ENCODE measurements around the gene SHD. TPM values are rescaled to one million over a fixed set of nuclear protein-coding genes. Genes with fewer than 3 reads are reported as not detected.

The SHD gene
- total RNA-seq, 2 experiments from 2014 or later: not detected

DNA sequence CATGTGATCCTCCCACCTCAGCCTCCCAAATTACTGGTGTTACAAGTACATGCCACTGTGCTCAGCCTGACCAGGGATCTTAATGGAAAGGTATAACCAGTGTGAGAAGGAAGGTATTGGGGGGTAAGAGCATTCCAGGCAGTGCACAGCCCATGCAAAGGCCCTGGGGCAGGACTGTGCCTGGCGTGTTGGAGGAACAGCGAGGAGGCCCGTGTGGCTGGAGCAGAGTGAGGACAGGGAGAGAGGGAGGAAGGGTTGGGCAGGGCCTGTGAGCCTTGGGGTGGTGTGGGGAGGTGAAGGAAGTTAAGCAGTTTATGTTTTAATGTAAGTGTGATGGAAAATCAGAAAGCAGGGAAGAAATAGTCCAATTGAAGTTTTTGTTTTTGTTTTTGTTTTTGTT is 21.5 kb downstream of the SHD start:
- CTCF ChIA-PET: no interaction called here
- Mint-ChIP-seq H3K4me1 (peaks cover 46% of the 10 kb centered on the region), H3K27ac (peak overlapping the region; percentile 45)

GRCh38 chr19:4301590-4302242 is 22.6 kb downstream of the SHD start:
- H3K4me1 Mint-ChIP-seq: peaks cover 44% of the 10 kb centered on the region
- intact Hi-C loops (cut with DNase I, micrococcal nuclease): loop anchor here (2.0 to 5.0 kb wide), 2 partner anchors 34 to 73 kb away; partner anchors contain the start of gene EBI3 (in 1 of the 2)
- H3K36me3 Mint-ChIP-seq (ENCODE audit: low read depth): no peaks in the 10 kb centered on the region
- H3K27me3 Mint-ChIP-seq: no peaks in the 10 kb centered on the region
- H3K27ac Mint-ChIP-seq: peak overlapping the region; percentile 92
- peak overlapping the region; percentile 79 for H3K4me3 Mint-ChIP-seq
- no peaks in the 10 kb centered on the region for H3K9me3 Mint-ChIP-seq (ENCODE audit: low read depth)
- CTCF ChIA-PET: interaction anchor here (0.5 to 0.9 kb wide), 4 partner anchors 35 to 1643 kb away, joined by 3 to 4 read pairs (median 3); partner anchors contain the start of gene CHAF1A
- ATAC-seq (peak; percentile 14), DNase-seq (peak; percentile 39)
- POLR2A ChIA-PET: interaction anchor here (0.6 to 1.3 kb wide), 2 partner anchors 22 to 41 kb away, joined by 4 to 6 read pairs; partner anchors contain the start of gene MPND

More for the DNA sequence above, 21.5 kb downstream of the SHD start:
- H3K4me3 Mint-ChIP-seq: peak overlapping the region; percentile 34
- DNase-seq: no peak
- POLR2A ChIA-PET: no interaction called here
- intact Hi-C loops (cut with DNase I, micrococcal nuclease): loop anchor here in 1 of 2 experiments (5.0 kb wide), 1 partner anchor 33 kb away; no protein-coding TSS in a partner anchor
- no peak for ATAC-seq
- no peaks in the 10 kb centered on the region for H3K9me3 Mint-ChIP-seq (ENCODE audit: low read depth)
- no peaks in the 10 kb centered on the region for H3K27me3 Mint-ChIP-seq
- no peaks in the 10 kb centered on the region for H3K36me3 Mint-ChIP-seq (ENCODE audit: low read depth)

- Mint-ChIP-seq H3K27me3 (no peaks in the 10 kb centered on the region), H3K4me3 (peak within 1 kb of the TSS; percentile 79), H3K27ac (peak within 1 kb of the TSS; percentile 92), H3K9me3 (ENCODE audit: low read depth) (no peaks in the 10 kb centered on the region), H3K36me3 (ENCODE audit: low read depth) (no peaks in the 10 kb centered on the region), H3K4me1 (peaks cover 44% of the 10 kb centered on the region)
- ChIA-PET POLR2A (interaction anchor here (1.3 kb wide), 1 partner anchor 41 kb away, joined by 4 read pairs; the partner anchor contains the start of gene MPND), CTCF (interaction anchor here (0.5 to 1.2 kb wide), 6 partner anchors 17 to 1643 kb away, joined by 3 to 4 read pairs (median 3); no protein-coding TSS in a partner anchor)
- ATAC-seq (peak; percentile 17), DNase-seq (peak; percentile 52)
- intact Hi-C loops (cut with DNase I, micrococcal nuclease): loop anchor here (2.0 to 5.0 kb wide), 2 partner anchors 35 to 73 kb away; partner anchors contain the start of gene EBI3 (in 1 of the 2)
Measured at GRCh38 chr19:4302243-4302640, 23.2 kb downstream of the SHD start, which contains the start of gene TMIGD2. TSS of gene TMIGD2 (minus strand) at chr19:4302389. CDS start at chr19:4302385, 4 bp downstream.

DNA sequence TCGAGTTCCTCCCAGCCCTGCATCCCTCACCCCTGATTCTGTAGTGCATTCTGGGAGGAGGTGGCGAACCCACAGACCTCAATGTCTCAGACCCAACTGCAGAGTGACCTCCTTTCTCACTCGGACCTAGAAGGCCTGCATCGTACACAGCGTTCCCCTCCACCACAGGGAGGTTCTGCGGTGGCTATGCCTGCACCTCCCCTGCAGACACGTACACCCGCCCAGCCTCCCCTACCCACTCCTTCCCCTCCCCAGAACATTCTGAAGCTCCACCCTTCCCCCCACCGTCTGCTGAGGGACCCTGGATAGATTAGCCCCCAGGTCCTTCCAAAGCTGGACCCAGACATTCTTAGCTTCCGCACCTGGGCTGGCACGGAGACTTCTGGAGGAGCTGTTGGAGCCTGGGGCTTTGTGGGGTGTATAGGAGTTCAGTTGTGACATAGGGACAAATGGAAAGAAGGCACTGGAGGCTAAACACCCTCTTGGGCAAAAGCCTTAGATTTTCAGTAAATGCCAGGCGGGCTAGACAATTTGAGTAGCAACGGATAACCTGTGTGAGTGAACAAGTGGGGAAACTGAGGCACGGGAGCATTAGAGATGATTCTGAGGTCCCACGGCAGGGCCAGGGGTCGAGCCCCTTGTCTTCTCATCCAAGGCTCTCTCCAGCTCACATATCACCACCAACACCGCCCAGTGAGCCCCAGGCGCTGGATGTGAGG is 24.9 kb downstream of the SHD start:
- intact Hi-C loops (cut with DNase I, micrococcal nuclease): loop anchor here (1.0 to 5.0 kb wide), 6 partner anchors 24 to 98 kb away; partner anchors contain the start of genes CHAF1A (in 1 of the 2), EBI3 (in 1 of the 2), MPND (in 1 of the 2) and YJU2 (in 1 of the 2)
- DNase-seq: peak; percentile 30
- Mint-ChIP-seq H3K36me3 (ENCODE audit: low read depth) (no peaks in the 10 kb centered on the region), H3K4me1 (peaks cover 34% of the 10 kb centered on the region), H3K27ac (peak overlapping the region; percentile 72), H3K4me3 (peak overlapping the region; percentile 58), H3K9me3 (ENCODE audit: low read depth) (no peaks in the 10 kb centered on the region), H3K27me3 (no peaks in the 10 kb centered on the region)
- ATAC-seq: no peak
- POLR2A ChIA-PET: no interaction called here
- CTCF ChIA-PET: interaction anchor here (0.6 kb wide), 3 partner anchors 310 to 1344 kb away, joined by 3 to 4 read pairs (median 3); no protein-coding TSS in a partner anchor

GRCh38 chr19:4304538-4305256 is 25.6 kb downstream of the SHD start, which contains the start of gene FSD1:
TSS of gene FSD1 (plus strand) at chr19:4304598. CDS start at chr19:4304747, 149 bp downstream.
- H3K9me3 Mint-ChIP-seq (ENCODE audit: low read depth): no peaks in the 10 kb centered on the region
- H3K27me3 Mint-ChIP-seq: no peaks in the 10 kb centered on the region
- peaks cover 34% of the 10 kb centered on the region for H3K4me1 Mint-ChIP-seq
- H3K36me3 Mint-ChIP-seq (ENCODE audit: low read depth): no peaks in the 10 kb centered on the region
- ATAC-seq: peak; percentile 82
- POLR2A ChIA-PET: interaction anchor here (0.5 kb wide), 1 partner anchor 28 kb away, joined by 5 read pairs; no protein-coding TSS in a partner anchor
- H3K4me3 Mint-ChIP-seq: peak within 1 kb of the TSS; percentile 66
- H3K27ac Mint-ChIP-seq: peak within 1 kb of the TSS; percentile 72
- intact Hi-C loops (cut with DNase I, micrococcal nuclease): loop anchor here (1.0 to 5.0 kb wide), 5 partner anchors 24 to 98 kb away; partner anchors contain the start of genes CHAF1A (in 1 of the 2), MPND (in 1 of the 2) and YJU2 (in 1 of the 2)
- CTCF ChIA-PET: interaction anchor here (0.6 kb wide), 3 partner anchors 47 to 1345 kb away, joined by 3 read pairs; no protein-coding TSS in a partner anchor
- DNase-seq: peak; percentile 90

DNA sequence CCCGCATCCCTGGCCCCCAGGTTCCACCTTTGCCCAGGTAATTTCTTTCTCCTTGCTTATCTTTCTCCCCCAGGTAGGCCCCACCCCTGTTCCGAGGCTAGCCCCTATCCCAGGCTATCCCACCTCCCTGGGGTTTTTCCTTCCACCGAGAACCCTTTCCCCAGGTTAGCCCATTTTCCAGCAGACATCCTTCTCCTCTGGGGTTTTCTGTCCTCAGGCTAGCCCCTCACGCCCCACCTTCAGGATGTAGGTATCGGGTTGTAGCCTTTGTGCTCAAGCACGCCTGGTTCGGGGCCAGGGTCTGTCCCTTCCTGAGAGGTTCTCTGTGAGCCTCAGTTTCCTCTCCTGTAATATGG is 26.2 kb downstream of the SHD start:
- CTCF ChIA-PET: interaction anchor here (0.6 kb wide), 1 partner anchor 47 kb away, joined by 3 read pairs; no protein-coding TSS in a partner anchor
- POLR2A ChIA-PET: no interaction called here
- DNase-seq (no peak), ATAC-seq (no peak)
- peaks cover 34% of the 10 kb centered on the region for H3K4me1 Mint-ChIP-seq
- H3K27ac Mint-ChIP-seq: no peak overlapping the region
- peaks cover 1% of the 10 kb centered on the region for H3K36me3 Mint-ChIP-seq (ENCODE audit: low read depth)
- intact Hi-C loops (cut with DNase I, micrococcal nuclease): no loop called here
- H3K27me3 Mint-ChIP-seq: no peaks in the 10 kb centered on the region
- H3K9me3 Mint-ChIP-seq (ENCODE audit: low read depth): no peaks in the 10 kb centered on the region
- peak overlapping the region; percentile 66 for H3K4me3 Mint-ChIP-seq

DNA sequence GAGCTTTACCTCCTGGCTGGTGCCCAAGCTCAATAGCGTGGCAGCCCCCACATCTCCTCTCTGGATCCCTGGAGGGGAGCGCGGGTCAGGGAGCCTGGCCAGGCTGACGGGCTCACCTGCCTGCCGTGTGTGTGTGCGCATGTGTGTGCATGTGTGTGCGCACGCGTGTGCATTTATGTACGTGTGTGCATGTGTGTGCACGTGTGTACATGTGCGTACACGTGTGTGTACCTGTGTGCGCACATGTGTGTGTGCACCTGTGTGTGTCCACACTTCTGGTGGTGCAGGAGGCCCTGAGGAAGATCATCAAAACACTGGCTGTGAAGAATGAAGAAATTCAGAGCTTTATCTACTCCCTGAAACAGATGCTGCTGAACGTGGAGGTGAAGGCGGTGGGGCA is 26.6 kb downstream of the SHD start:
- Mint-ChIP-seq H3K4me3 (peak overlapping the region; percentile 66), H3K36me3 (ENCODE audit: low read depth) (peaks cover 5% of the 10 kb centered on the region), H3K4me1 (peaks cover 31% of the 10 kb centered on the region), H3K27me3 (no peaks in the 10 kb centered on the region), H3K27ac (no peak overlapping the region), H3K9me3 (ENCODE audit: low read depth) (no peaks in the 10 kb centered on the region)
- no peak for DNase-seq
- ATAC-seq: no peak
- intact Hi-C loops (cut with DNase I, micrococcal nuclease): no loop called here
- POLR2A ChIA-PET: no interaction called here
- CTCF ChIA-PET: interaction anchor here (0.6 kb wide), 1 partner anchor 46 kb away, joined by 3 read pairs; no protein-coding TSS in a partner anchor

- peak; percentile 52 for DNase-seq
- H3K4me3 Mint-ChIP-seq: no peak overlapping the region
- no peaks in the 10 kb centered on the region for H3K9me3 Mint-ChIP-seq (ENCODE audit: low read depth)
- H3K27ac Mint-ChIP-seq: no peak overlapping the region
- CTCF ChIA-PET: interaction anchor here (1.6 kb wide), 1 partner anchor 9 kb away, joined by 4 read pairs; no protein-coding TSS in a partner anchor
- H3K4me1 Mint-ChIP-seq: no peaks in the 10 kb centered on the region
- ATAC-seq: peak; percentile 74
- intact Hi-C loops (cut with DNase I, micrococcal nuclease): no loop called here
- POLR2A ChIA-PET: no interaction called here
- H3K36me3 Mint-ChIP-seq (ENCODE audit: low read depth): peaks cover 5% of the 10 kb centered on the region
- no peaks in the 10 kb centered on the region for H3K27me3 Mint-ChIP-seq
Measured at GRCh38 chr19:4310247-4311121, 31.4 kb downstream of the SHD start.

GRCh38 chr19:4313847-4314490 is 34.9 kb downstream of the SHD start:
- no peaks in the 10 kb centered on the region for H3K27me3 Mint-ChIP-seq
- no peaks in the 10 kb centered on the region for H3K4me1 Mint-ChIP-seq
- peaks cover 5% of the 10 kb centered on the region for H3K36me3 Mint-ChIP-seq (ENCODE audit: low read depth)
- ChIA-PET CTCF (no interaction called here), POLR2A (no interaction called here)
- H3K4me3 Mint-ChIP-seq: no peak overlapping the region
- intact Hi-C loops (cut with DNase I, micrococcal nuclease): no loop called here
- ATAC-seq (no peak), DNase-seq (no peak)
- H3K9me3 Mint-ChIP-seq (ENCODE audit: low read depth): no peaks in the 10 kb centered on the region
- no peak overlapping the region for H3K27ac Mint-ChIP-seq

GRCh38 chr19:4316956-4317355 is 37.9 kb downstream of the SHD start:
- no peaks in the 10 kb centered on the region for H3K4me1 Mint-ChIP-seq
- ChIA-PET POLR2A (no interaction called here), CTCF (interaction anchor here (1.0 kb wide), 1 partner anchor 11 kb away, joined by 3 read pairs; no protein-coding TSS in a partner anchor)
- ATAC-seq: no peak
- intact Hi-C loops (cut with DNase I, micrococcal nuclease): no loop called here
- no peak for DNase-seq
- H3K9me3 Mint-ChIP-seq (ENCODE audit: low read depth): peaks cover 4% of the 10 kb centered on the region
- H3K27me3 Mint-ChIP-seq: no peaks in the 10 kb centered on the region
- no peak overlapping the region for H3K4me3 Mint-ChIP-seq
- no peaks in the 10 kb centered on the region for H3K36me3 Mint-ChIP-seq (ENCODE audit: low read depth)
- no peak overlapping the region for H3K27ac Mint-ChIP-seq

Data from activated CD4-positive, alpha-beta T cell treated with anti-CD3 and anti-CD28 coated beads for 36 hours (primary cell).